ENCODE data around the gene IWS1. TPM values are rescaled to one million over a fixed set of nuclear protein-coding genes. Genes with fewer than 3 reads are reported as not detected.
"Not testable (repeated sequence)": the region's sequence is repeated elsewhere in the genome, so short reads cannot be mapped to it uniquely, and the experiment has no call there.

Gene IWS1
- polyA plus RNA-seq, 3 donors from 2014 or later, result 3.8 to 32.2 (median 13.1) TPM

DNA sequence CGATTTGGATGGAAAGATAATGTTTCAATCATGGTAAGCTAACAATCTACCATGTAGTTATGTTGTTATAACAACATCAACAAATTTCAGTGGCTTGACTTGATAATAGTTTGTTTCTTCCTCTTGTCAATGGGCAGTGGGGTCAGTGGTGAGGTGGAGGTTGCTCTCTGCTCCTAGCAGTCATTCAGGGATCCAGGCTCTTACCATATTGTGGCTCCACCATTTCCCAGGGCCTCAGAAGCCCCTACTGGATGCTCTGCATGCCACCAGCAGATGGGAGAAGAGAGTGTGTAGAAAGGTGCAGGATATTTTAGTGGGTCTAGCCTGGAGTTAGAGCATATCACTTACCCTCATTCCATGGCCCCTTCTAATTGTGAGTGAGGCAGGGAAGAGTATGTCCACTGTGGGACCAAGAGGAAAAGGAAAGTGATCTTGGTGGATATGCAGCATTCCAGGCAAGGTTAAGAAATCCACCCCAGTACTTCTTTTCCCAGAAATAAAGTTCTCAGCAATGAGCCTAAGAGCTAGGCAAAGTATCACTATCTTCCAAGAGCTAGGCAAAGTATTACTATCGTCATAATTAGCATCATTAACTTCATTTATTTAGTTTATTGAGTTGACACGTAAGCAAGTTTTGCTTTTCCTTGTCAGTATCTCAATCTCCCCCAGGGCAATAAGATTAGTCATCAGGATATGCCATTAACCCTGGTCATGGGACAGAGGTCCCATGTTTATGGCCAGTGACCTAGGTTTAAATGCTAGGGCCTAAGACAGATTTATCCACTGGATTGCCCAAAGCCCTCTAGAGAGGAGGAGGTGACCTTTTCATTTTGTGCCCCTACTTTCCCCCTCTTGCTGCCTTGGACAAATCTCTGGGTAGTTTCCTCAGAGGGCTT lies 4.2 kb upstream of the IWS1 start:
- Mint-ChIP-seq H3K4me3 (no peak overlapping the region), H3K4me1 (peaks cover 13 to 17% of the 10 kb centered on the region in 2 donors), H3K27ac (no peak overlapping the region), H3K36me3 (no peaks in the 10 kb centered on the region), H3K27me3 (ENCODE audit: low read depth in 3 of 3) (peaks cover 8 to 18% (median 9%) of the 10 kb centered on the region in 3 donors), H3K9me3 (no peaks in the 10 kb centered on the region)
- no peak for DNase-seq

DNA sequence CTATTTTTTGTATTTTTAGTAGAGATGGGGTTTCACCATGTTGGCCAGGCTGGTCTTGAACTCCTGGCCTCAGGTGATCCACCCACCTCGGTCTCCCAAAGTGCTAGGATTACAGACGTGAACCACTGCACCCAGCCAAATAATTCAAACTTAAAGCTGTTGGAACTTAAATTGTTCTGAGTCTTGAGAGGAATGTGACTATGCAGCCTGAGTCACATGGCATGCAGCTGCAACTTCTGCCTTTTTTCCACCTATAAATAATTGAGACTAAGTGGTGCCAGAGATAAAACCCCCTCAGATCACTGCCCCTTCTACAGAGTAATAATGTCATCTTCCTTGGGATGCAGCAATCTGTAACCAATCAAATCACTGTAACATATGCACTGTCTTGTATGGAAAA lies 3.1 kb upstream of the IWS1 start:
- H3K27ac Mint-ChIP-seq, H3K36me3 Mint-ChIP-seq, H3K9me3 Mint-ChIP-seq, DNase-seq, H3K4me3 Mint-ChIP-seq: not testable (repeated sequence)
- H3K4me1 Mint-ChIP-seq, result peaks cover 20 to 23% of the 10 kb centered on the region in 2 donors
- H3K27me3 Mint-ChIP-seq (ENCODE audit: low read depth in 3 of 3), result peaks cover 8 to 15% (median 9%) of the 10 kb centered on the region in 3 donors

DNA sequence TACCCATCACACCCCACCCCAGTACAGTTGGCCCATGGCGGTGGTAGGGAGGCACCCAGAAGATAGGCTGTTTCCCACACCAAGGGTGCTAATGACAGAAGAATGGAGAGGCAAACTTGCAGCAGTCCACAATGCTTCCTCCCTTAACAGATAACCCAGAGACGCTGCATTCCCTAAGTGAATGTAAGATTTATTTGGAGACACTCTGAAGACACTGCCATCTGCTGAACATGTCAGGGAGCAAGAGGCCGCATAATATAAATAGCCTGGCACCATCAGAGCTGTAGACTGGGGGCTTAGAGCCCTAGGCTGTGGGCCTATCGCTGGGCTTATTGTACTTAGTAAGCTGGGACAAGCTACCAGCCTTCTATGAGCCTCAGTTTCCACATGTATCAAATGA lies 2.2 kb upstream of the IWS1 start:
- Mint-ChIP-seq H3K4me1 (peaks cover 26 to 30% of the 10 kb centered on the region in 2 donors), H3K9me3 (no peaks in the 10 kb centered on the region), H3K27me3 (ENCODE audit: low read depth in 3 of 3) (peaks cover 8 to 15% (median 9%) of the 10 kb centered on the region in 3 donors), H3K27ac (peak overlapping the region in 1 of 6 donors; percentile 21), H3K36me3 (no peaks in the 10 kb centered on the region), H3K4me3 (no peak overlapping the region)
- no peak for DNase-seq

DNA sequence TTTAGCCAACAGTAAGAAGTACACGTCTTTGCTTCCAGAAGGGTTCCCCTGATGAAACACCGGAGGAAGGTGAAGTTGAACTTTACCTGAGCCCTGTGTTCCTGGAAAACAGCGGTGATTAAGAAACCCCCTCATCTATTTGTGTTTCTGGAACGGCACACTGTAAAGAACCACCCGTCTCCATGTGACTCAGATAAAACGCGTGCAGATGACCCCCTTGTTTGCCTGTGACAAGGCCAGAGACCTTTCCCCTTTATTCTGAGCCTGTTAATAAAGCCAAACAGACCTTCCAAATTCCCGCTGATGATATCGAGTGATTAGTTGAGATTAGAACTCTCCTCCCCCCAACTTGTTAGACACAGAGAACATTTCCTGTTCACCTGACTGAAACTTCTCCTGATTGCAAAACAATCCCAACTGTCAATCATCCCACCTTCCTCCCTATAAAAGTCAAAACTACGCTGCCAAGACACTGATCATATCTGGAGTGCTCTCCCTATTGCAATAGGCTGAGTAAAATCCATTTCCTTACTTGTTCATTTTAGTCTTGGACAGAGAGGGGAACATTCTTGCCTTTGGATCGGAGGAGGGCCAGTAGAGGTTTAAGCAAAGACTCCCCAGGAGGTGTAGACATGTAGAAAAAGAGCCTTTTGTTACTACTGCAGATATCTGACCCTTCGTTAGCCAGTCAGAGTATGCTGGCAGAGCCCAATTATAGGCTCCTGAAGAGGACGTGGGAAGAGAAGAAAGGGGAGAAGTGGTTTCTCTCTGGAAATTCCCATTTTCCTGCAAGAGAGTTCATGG lies 914 bp upstream of the IWS1 start:
- H3K36me3 Mint-ChIP-seq, result peaks cover 0 to 2% (median 0%) of the 10 kb centered on the region in 3 donors
- H3K4me1 Mint-ChIP-seq, result peaks cover 28 to 38% of the 10 kb centered on the region in 2 donors
- H3K9me3 Mint-ChIP-seq, result no peaks in the 10 kb centered on the region
- DNase-seq, result peak in 2 of 3 donors; percentile 4 to 7
- H3K27ac Mint-ChIP-seq, result peak overlapping the region; percentile 99 to 100 (median 100)
- H3K27me3 Mint-ChIP-seq (ENCODE audit: low read depth in 3 of 3), result peaks cover 7 to 12% (median 8%) of the 10 kb centered on the region in 3 donors
- H3K4me3 Mint-ChIP-seq, result peak overlapping the region; percentile 94 to 99 (median 96)

DNA sequence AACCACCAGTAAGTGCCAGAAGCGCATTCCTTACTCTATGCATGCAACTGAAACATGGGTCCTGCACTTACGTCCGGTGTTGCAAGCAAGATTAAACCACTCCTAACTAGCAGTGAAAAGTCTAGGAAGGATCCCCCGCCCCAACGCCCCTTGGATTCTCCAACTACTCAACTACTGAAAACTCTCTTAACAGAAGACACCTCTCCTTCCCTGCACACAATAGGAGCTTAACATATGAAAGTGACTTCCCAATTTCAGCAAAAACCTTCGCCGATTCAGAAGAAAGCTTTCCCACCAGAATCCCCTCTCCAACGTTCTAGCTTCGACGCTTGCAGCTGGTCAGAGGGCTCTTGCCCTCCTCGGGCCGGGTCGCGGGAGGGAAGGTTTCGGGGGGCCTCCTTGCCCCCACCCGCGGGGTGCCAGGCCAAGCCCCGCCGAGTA lies 578 bp downstream of the IWS1 start:
- DNase-seq, result no peak
- peaks cover 31 to 44% of the 10 kb centered on the region in 2 donors for H3K4me1 Mint-ChIP-seq
- H3K36me3 Mint-ChIP-seq, result peaks cover 0 to 6% (median 1%) of the 10 kb centered on the region in 3 donors

DNA sequence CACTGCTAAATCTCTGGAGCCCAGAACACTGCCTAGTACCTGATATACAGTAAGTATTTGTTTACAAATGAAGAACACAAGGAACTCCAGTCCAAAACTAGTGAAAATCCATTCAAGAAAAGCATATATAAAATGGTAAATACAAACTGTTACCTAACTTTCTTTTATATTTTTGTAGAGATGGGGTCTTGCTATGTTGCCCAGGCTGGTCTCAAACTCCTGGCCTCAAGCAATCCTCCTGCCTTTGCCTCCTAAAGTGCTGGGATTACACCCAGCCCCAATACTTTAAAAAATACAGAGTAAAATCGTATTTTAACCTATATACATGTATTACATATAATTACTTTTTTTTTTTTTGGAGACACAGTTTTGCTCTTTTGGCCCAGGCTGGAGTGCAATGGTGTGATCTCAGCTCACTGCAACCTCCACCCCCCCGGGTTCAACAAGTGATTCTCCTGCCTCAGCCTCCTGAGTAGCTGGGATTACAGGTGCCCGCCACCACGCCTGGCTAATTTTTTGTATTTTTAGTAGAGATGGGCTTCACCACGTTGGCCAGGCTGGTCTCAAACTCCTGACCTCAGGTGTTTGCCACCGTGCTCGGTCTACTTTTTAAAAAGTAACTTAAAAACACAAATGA lies 2.0 kb downstream of the IWS1 start:
- Mint-ChIP-seq H3K27ac (peak overlapping the region in 5 of 6 donors; percentile 32 to 84 (median 50)), H3K36me3 (peaks cover 4 to 10% (median 6%) of the 10 kb centered on the region in 3 donors), H3K4me1 (peaks cover 36 to 56% of the 10 kb centered on the region in 2 donors), H3K4me3 (peak overlapping the region; percentile 24 to 96 (median 59))
- H3K27me3 Mint-ChIP-seq (ENCODE audit: low read depth in 3 of 3); H3K9me3 Mint-ChIP-seq; DNase-seq: not testable (repeated sequence)

More for the DNA sequence above, 578 bp downstream of the IWS1 start:
- Mint-ChIP-seq H3K27ac (peak overlapping the region; percentile 99 to 100 (median 100)), H3K9me3 (no peaks in the 10 kb centered on the region), H3K4me3 (peak overlapping the region; percentile 94 to 99 (median 96)), H3K27me3 (ENCODE audit: low read depth in 3 of 3) (peaks cover 7 to 12% (median 8%) of the 10 kb centered on the region in 3 donors)

DNA sequence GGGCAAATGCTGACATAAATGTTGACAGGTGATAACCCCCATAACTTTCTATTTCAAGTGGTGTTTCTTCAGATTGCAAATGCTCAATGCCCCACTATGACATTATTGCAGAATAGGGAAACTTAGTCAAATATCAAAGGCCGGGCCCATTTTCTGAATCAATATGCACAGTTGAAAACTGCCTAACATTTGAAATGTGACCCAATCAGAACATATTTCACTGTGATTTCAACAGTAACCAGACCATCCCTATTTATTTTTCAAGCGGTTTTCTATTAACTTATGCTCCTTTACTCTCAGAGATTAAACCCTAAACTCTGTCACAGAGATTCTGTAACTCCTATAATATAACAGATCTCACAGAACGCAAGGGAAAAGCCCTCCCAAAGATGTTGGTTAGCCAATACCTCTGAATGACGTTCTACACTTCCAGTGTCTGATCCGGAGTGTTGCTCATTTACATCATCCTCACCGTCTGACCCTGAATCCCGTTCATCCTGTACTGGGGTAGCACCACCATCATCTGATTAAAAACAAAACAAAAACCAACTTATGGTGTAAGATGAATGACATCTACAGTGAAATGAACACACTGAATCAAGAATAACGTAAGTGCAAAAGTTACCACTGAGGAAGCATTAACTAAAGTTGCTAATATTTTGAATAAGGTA lies 2.9 kb downstream of the IWS1 start:
- no peak for DNase-seq
- Mint-ChIP-seq H3K9me3 (no peaks in the 10 kb centered on the region), H3K27ac (peak overlapping the region in 5 of 6 donors; percentile 33 to 84 (median 51)), H3K4me1 (peaks cover 36 to 56% of the 10 kb centered on the region in 2 donors), H3K4me3 (peak overlapping the region in 4 of 5 donors; percentile 24 to 59 (median 29)), H3K27me3 (ENCODE audit: low read depth in 3 of 3) (peaks cover 7 to 9% (median 7%) of the 10 kb centered on the region in 3 donors), H3K36me3 (peaks cover 4 to 10% (median 6%) of the 10 kb centered on the region in 3 donors)

DNA sequence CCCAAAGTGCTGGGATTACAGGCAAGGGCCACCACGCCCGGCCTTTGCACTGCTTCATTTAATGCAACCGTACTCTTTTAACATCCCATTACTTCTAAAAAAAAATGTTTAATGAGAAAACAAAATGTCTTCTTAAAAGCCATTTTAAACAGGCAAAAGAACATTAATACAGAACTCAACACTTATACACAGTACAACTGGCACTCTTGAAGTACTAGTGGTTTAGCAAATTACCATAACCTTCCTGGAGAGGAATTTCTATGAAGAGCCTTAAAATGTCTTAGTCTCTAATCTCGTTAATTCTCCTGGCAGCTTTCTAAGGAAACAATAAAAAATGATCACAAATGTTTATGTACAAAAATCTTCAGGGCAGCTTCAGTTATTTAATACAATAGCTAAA lies 5.9 kb downstream of the IWS1 start:
- H3K4me1 Mint-ChIP-seq, result peaks cover 45 to 65% of the 10 kb centered on the region in 2 donors
- no peaks in the 10 kb centered on the region for H3K9me3 Mint-ChIP-seq
- no peaks in the 10 kb centered on the region for H3K27me3 Mint-ChIP-seq (ENCODE audit: low read depth in 3 of 3)
- H3K4me3 Mint-ChIP-seq, result no peak overlapping the region
- no peak for DNase-seq
- peaks cover 10 to 27% (median 14%) of the 10 kb centered on the region in 3 donors for H3K36me3 Mint-ChIP-seq
- H3K27ac Mint-ChIP-seq, result no peak overlapping the region

DNA sequence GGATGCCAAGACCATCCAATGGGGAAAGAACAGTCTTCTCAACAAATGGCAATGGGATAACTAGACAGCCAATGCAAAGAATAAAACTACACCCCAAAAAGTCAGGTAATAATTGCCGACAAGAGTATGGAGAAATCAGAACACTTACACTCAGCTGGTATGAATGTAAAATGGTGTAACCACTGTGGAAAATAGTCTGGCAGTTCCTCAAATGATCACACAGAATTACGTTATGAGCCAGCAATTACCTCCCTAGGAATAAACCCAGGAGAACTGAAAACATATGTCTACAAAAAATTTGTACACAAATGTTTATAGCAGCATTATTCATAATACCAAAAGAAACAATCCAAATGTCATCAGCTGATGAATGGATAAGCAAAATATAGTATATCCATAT lies 8.8 kb downstream of the IWS1 start:
- no peak overlapping the region for H3K27ac Mint-ChIP-seq
- H3K9me3 Mint-ChIP-seq, result no peaks in the 10 kb centered on the region
- DNase-seq, result no peak
- H3K27me3 Mint-ChIP-seq (ENCODE audit: low read depth in 3 of 3), result no peaks in the 10 kb centered on the region
- peaks cover 10 to 31% (median 18%) of the 10 kb centered on the region in 3 donors for H3K36me3 Mint-ChIP-seq
- H3K4me1 Mint-ChIP-seq, result peaks cover 54 to 77% of the 10 kb centered on the region in 2 donors
- no peak overlapping the region for H3K4me3 Mint-ChIP-seq

DNA sequence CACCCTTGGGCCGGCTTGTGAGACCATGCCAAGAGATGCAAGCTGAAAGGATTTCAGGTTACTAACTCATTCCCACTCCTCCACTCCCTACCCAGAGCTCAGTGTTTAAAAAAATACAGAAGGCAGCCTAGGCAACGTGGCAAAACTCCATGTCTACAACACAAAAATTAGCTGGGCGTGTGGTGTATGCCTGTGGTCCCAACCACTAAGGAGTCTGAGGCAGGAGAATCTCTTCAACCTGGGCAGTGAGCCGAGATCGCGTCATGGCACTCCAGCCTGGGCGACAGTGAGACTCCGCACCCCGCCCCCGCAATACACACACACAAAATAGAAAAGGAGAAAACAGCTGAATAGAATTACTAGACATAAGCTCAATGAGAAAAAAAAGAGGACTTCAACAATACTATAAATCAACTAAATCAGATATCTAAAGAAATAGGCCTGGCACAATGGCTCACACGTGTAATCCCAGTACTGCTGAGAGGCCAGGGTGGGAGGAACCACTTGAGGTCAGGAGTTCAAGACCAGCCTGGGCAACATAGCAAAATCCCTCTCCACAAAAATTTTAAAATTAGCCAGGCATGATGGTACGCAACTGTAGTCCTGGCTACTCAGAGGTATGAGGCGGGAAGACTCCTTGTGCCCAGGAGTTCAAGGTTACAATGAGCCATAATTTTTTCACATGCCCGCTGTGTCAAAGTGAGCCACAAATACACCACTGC lies 10.1 kb downstream of the IWS1 start:
- Mint-ChIP-seq H3K4me1 (peaks cover 64 to 83% of the 10 kb centered on the region in 2 donors), H3K4me3 (no peak overlapping the region), H3K27ac (peak overlapping the region in 1 of 6 donors; percentile 28), H3K36me3 (peaks cover 4 to 31% (median 18%) of the 10 kb centered on the region in 3 donors), H3K9me3 (no peaks in the 10 kb centered on the region), H3K27me3 (ENCODE audit: low read depth in 3 of 3) (no peaks in the 10 kb centered on the region)
- DNase-seq, result no peak

DNA sequence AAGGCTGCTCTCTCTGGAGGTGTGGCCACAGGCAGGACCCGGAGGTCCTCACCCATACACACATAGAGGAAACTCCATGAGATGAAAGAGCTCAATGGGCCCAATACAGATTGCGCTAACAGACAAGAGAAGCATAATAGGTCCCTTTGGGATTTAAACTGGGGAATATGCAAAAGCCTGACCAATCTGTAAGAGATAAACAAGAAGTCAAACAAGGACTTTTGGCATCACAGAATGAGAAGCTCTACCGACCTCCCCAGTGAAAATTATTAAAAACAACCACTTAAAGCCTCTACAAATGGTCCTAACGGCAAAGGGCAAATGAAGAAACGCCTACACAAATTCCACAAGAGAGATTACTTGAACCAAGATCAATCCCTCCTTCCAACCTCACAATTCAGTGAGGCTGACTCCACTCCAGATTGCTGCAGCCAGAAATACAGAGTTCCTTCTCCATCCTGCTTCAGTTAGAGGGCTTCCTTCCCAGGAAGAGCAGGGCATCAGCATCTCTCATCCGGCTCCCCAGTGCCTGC lies 10.8 kb downstream of the IWS1 start:
- Mint-ChIP-seq H3K27ac (peak overlapping the region in 2 of 6 donors; percentile 16 to 45), H3K36me3 (peaks cover 4 to 27% (median 18%) of the 10 kb centered on the region in 3 donors), H3K4me1 (peaks cover 69 to 86% of the 10 kb centered on the region in 2 donors), H3K9me3 (no peaks in the 10 kb centered on the region), H3K4me3 (no peak overlapping the region), H3K27me3 (ENCODE audit: low read depth in 3 of 3) (no peaks in the 10 kb centered on the region)
- no peak for DNase-seq

DNA sequence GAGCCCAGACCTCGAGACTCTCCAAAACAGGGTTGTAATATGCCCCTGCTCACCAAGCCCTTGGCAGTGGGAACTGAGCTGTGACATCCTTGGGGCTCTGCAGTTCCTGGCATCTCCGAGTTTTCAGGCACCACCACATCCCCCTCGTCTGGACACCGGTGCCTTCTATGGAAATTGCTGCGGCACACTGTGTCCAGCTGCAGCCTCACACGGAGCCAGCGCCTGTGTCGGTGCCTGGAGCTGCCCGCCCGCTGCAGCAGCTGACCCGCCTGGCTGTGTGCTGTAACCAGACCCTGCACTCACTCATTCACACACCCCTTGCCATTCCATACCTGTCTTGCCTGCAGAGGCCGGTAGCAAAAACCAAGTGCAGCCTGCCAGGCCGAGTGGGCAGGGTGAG lies 11.8 kb downstream of the IWS1 start:
- DNase-seq, result no peak
- H3K27ac Mint-ChIP-seq, result no peak overlapping the region
- H3K4me1 Mint-ChIP-seq, result peaks cover 69 to 88% of the 10 kb centered on the region in 2 donors
- peaks cover 4 to 22% (median 15%) of the 10 kb centered on the region in 3 donors for H3K36me3 Mint-ChIP-seq
- H3K4me3 Mint-ChIP-seq, result peak overlapping the region in 1 of 5 donors; percentile 12
- no peaks in the 10 kb centered on the region for H3K9me3 Mint-ChIP-seq
- H3K27me3 Mint-ChIP-seq (ENCODE audit: low read depth in 3 of 3), result no peaks in the 10 kb centered on the region
